ENCODE measurements around the gene TTLL10.
A peak's percentile ranks its signal among the peaks of the same experiment; 100 is the strongest.

The TTLL10 gene

DNA sequence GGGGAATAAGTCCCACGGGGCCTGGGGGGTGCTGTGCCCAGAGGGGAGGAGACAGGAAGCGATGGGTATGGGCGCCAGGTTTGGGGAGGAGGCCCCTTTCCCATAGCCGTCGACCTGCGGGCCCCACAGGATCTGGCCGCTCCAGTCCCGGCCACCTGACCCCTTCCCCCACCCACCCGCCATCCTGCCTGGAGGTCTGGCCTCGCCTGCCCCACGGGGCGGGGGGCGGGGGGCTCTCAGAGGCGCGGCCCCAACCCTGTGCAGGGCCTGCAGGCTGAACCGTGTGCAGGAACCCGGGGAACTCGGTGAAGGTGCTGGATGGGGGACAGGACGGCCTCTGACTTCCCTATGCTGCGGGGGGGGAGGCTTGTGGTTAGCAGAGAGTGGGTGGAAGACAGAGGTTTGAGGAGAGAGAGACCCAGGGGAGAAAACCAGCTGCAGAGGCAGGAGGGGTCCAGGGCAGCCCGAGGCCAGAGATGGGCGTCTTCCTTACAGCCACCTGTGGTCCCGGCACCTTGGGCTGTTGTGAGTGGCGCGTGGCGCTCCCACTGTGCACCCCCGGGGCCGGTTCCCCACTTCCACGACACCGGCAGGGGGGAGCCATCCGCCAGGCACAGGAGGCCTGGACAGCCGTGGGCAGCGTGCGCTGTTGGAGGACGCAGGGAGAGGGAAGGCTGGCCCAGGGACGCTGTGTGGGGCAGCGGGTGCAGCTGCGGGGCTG is 35.2 kb downstream of the TTLL10 start:
- DNase-seq = peak; percentile 54

DNA sequence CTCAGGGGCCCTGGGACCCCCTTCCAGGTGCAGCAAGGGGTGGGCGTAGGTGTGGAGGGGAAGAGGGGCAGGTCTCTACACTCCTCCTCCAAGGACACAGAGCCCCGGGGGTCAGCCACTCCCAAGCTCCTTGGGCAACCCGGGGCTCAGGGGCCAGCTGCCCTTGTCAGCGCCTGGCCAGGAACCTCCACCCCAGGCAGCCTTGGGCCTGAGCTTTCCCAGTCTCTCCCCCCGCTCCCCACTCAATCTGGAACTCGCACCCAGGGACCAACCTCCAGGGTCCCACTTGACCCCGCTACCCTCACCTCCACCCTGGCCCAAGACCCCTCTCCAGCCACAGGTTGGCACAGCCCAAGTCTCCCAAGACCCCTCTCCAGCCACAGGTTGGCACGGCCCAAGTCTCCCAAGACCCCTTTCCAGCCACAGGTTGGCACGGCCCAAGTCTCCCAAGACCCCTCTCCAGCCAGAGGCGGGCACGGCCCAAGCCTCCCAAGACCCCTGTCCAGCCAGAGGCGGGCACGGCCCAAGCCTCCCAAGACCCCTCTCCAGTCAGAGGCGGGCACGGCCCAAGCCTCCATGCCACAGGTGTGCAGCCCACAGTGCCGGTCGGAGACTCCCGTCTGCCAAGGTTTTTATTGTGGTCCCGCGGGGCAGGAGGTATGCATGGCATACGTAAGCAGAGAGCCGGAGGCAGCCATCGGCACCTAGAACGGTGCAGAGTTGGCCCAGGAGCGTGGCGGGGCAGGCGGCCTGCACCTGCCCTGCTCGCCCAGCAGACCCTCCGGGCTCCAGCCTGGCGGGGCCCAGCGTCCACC is 37.3 kb downstream of the TTLL10 start:
- DNase-seq = no peak

DNA sequence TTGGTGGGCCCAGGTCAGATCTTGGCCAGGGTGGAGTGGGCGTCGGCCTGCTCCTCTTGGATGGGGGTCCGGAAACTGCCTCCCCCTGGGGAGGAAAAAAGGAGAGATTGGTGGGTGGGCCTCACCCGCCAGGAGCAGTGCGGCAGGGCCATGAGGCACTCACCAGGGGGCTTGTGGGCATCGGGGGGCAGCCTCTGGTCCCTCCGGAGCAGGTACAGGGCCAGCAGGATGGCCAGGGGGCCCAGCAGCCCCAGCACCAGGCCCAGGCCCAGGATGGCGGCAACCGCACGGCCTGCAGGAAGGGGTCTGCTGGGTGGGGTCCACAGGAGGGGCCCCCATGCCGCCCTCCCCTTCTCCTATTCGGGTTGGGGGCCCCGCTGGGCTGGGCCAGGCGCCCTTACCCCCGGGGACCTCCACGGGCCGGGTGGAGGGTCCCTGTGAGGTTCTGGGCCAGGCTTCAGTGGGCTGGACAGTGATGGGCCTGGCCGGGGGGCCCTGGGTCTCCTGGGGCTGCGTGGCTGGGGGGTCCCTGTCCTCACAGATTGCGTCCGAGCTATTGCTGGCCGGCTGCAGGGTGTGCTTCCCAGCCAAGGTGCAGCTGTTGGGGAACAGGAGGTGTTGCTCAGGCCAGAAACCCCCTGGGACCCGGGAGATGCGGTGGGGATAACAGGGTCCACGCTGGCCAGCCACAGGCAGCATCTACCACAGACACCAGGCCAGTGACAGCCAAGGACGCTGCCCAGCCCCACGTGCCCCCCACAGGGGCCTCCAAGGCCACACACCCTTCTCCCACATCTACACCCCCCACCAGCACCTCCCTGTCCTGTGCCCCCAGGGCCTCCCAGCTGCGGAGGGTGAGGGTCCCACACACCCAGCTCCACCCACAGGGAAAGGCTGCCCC is 38.1 kb downstream of the TTLL10 start:
- no peak for DNase-seq

DNA sequence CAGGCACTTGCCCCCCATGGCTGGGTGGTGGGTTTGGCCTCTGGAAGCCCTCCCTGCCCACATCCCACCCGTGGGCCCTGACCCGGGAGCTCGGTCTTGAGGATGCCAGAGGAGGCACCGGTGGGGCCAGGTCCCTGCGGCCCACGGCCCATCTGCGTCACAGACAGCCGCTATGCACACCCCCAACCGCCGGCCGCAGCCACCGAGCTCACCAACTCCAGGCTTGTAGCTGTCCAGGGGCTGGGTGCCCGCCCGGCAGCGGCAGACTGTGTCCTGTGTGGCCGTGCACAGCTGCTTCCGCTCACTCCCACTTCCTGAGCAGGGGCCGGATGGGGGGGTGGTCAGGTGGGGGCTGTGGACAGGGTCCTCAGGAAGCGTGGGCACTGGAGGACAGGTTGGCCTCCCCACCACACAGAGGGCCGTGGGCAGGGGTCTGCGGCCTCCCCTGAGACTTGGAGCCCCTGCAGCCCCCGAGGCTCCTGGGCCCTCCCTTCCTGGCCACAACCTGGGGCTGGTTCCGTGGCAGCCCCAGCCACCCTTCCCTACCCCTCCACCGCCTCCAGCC is 39.2 kb downstream of the TTLL10 start:
- DNase-seq = peak; percentile 44

DNA sequence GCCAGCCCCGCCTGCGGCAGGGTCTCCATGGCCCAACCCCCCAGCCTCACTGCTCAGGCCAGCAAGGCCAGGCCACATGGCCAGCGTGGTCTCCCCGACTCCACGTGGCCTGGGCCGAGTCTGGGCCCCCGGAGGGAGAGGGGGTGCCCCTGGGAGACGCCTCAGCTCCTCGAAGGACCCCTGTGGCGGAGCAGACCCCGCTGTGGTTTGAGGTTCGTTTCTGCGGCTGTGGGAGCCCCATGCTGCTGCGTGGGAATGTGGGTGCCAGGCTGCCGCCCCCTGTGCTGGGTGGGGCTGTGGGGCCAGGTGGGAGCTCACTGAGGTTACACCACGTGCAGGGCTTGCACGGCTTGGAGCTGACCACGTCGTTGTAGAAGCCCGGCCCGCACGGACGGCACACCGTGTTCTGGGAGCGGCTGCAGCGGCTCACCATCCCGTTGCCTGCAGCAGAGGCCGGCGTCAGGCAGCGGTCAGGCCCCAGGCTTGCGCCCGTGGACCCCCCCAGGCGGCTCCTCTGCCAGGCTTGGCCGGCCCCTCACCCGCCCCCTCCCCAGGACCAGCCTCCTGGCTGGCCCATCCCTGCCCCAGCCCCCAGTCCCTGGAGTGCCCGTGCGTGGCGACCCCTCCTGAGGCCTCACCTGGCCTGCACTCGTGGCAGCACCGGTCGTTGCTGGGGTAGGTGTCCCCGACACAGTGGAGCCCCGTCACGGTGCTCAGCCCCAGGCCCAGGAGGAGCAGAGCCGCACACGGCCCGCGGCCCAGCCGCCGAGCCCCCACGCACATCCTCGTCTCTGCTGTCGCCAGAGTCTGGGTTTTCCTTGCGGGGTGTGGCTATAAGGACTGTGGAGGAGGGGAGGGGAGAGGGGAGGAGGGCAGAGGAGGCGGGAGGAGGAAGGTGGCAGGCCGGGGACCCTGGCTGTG is 39.9 kb downstream of the TTLL10 start, which contains the start of gene TNFRSF4:
TSS of gene TNFRSF4 (minus strand) at position 809 of the 921 bp plus-strand sequence. CDS start at position 783, 26 bp downstream.
- peak; percentile 48 for DNase-seq

DNA sequence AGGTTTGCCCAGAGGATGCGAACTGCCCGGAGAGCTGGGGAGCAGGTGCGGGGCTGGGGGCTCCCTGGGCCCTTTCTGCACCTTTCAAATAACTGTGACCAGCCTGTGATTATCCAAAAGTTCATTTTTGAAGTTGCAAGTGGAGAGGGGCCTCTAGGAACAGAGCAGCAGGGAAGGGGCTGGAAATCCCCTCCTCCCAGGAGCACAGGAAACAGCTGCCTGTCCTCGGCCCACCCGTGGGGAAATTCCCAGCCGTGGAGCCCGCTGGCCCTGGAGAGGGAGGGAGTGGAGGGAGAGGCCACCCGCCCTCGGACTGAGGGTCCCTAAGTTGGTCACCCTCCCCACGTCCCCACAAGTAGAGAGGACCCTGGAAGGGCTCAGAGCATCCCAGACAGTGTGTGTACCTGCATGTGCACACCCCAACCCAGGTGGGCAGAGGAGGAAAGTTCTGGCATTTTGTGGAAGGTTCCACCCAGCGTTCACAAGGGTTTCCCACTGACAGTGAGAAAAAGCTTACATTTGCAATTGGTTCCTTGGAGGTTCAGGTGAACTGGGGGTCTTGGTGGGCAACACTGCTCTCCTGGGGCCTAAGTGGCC is 41.5 kb downstream of the TTLL10 start:
- DNase-seq = peak; percentile 41

DNA sequence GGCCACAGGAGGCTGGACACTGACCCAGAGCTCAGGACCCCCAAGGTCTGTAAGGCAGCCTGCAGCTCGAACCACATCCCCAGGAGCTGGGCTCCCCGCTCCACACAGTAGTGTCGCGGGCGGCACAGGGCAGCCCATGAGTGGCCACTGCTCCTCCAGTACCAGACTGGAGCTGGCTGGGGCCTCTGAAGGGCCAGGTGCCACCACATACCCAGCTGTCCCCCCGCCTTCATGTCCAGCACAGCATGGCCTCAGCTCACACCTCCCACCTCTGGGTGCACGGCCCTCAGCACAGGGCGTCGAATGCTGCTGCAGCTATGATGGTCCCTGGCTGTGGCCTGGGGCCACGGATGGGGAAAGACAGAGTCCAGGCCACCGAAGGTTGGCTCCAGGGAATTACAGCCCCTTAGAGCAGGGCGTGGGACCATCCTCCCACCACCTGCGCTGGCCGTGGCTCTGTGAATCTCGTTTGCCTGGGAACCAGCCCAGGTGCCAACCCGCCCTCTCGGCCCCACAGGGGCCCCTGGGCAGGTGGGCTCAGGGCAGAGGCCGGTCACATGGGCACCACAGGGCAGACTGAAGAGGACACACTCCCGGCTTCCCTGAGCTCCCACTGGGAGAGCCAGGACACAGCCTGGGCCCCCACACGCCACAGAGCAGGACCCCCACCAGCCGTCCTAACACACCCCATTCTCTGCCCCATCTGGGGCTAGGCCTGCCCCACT is 42.4 kb downstream of the TTLL10 start:
- no peak for DNase-seq

DNA sequence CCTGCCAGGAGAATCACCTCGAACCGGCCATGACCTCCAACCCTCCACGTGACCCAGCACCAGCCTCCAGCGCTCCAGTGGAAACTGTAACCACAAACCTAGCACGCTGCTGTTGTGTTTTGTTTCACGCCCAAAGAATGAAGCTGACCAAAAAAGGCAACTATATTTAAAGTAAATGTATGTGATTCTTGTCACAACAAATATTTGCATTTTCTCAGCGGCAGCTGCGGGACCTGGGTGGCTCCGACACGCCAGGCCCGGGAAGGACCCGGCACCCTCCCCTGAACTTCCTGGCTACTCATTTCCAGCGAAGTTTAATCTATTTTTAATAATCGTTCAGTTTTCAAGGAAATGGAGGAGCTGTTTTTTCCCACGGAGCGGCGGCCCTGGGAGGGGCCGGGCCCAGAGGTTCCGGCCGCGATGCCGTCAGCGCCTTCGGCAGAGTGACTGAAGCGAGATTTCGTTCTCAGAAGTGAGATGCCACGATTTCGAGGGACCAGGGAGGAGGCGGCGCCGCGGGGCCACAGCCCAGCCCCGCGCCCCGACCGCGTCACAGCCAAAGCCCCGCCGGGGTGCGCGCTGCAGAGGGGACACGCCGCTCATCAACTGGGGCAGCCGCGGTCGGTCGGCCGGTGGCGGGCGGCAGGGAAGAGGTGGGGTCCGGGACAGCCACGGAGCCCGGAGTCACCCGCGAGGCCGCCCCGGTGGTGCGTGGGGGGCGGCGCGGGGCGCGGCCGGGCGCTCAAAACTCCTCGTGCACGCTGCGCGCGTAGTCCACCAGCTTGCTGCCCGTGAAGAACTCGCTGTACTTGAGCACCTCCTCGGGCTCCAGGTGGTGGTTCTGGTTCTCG is 43.3 kb downstream of the TTLL10 start:
- DNase-seq = peak; percentile 77

DNA sequence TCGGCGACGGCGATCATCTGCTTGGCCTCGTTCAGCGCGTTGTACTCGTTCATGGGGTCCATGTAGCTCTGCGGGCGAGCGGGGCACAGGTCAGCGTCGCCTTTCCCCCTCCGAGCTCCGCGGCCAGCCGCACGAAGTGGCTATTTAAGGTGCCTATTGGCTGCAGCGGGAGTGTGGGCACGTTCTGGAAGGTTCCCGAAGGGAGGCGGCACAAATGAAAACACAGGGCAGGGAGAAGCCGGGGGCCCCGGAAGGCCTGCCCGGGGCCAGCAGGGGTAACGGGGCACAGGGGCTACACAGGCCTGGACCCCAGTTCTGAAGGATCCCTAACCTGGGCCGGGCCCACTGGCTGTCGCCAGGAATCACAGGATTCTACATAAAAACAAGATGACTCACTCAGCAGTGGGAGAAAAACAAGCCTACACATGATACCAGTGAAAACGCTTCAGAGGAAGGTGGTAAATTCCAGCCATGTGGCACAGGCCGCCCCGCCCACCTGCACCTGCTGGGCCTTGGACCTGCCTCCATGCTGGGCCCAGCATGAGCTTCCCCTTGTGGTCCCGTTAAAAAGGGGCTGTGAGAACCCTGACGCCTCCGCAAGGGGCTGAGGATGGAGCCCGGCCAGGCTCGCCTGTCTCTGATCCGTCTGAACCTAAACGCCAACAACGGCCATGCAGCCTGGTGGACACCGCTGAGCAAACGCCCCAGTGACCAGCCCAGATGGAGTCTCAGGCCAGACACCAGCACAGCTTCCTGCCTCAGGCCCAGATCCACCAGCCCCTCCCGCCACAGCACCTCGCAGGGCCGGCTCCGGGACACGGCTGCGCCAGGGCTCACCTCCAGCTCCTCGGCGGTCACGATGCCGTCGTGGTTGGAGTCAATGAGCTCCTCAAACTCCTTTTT is 44.2 kb downstream of the TTLL10 start:
- DNase-seq = peak; percentile 64

DNA sequence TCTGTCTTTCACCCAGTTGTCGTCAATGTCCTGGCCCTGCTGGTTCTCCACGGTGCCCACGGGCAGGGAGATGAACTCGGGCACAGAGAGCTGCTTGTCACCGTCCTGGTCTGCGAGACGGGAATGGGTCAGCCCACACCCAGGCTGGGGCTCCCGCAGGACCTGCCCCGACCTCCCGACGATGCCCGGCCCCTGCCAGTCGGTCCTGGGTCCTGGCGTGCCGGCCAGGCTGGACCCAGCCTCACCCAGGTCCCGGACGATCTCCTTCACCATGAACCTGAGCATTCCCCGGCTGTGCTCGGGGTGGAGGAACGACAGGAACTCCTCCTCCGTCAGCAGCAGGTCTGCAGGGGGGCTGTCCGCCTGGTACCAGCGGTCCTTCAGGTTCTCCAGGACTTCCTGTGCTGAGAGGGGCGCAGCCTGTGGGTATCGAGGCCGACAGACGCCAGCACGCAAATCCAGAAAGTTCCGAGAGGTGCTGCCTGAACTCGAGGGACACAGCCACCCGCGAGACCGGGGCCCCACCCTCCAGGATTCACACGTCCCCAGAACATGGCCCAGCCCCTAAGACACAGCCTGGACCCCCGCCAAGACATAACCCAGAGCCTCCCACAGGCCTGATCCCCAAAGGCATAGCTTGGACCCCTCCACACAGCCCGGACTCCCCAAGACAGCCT is 45.0 kb downstream of the TTLL10 start:
- DNase-seq = no peak

DNA sequence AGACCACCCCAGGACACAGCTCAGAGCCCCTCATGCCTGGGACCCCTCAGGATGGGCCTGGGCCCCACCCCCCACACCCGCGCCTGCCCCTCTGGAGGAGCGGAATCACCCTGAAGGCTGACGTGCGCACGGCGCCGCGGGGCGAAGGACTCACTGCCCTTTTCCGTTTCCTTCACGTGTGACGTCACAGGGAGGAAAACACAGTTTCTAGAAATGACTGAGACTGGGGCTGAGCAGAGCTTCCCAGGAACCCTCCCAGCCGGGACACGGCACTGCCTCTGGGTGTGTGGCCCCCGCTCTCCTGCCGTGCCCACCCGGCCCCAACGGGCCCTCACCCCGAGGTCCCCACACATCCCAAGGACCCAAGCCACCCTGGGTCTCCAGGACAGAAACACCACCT is 45.7 kb downstream of the TTLL10 start:
- peak; percentile 58 for DNase-seq

DNA sequence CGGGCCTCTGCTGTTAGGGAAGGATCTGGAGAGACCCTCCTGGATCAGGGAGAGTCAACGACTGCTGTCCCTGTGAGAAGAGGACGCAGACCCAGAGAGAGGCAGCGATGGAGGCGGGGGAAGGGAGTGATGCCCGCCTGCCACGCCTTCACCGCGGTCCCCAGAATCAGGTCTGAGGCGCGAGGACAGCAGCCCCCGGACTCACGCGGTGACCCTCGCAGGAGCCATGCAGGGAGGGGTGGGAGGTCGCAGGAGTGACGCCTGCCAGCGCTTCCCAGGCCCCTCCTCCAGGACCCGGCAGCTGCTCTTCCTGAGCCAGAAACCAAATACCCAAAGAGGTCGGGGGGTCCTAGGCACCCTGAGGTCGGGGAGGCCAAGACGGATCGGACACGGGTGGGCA is 46.5 kb downstream of the TTLL10 start:
- no peak for DNase-seq

DNA sequence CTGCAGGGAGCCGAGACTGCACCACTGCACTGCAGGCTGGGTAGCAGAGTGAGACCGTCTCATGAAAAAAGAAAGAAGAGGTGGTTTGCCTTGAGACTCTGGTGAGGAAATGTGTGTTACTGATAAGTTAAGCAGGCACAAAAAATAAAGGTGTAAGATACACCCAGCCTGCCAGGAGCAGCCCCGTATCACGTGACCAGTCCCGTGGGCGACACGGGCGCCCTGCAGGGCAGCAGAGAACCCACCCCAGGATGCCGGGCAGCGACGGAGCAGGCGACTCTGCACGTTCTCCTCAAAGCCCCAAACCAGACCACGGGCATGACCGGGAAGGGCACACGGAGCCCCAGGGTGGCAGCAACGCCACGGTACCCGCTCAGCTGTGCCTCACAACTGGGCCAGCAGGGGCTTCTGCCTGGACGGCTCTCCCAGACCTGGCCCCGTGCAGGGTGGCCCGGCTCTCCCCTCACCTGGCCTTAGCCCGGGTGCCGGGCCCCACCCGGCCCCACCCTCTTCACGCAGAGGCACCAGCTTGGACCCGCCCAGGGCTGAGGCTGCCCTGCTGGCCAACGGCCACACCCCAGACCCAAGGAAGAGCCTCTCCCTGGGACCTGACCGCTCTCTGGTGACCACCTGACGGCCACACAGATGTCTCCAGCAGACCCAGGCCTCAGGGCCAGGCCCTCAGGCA is 48.4 kb downstream of the TTLL10 start:
- DNase-seq = no peak

DNA sequence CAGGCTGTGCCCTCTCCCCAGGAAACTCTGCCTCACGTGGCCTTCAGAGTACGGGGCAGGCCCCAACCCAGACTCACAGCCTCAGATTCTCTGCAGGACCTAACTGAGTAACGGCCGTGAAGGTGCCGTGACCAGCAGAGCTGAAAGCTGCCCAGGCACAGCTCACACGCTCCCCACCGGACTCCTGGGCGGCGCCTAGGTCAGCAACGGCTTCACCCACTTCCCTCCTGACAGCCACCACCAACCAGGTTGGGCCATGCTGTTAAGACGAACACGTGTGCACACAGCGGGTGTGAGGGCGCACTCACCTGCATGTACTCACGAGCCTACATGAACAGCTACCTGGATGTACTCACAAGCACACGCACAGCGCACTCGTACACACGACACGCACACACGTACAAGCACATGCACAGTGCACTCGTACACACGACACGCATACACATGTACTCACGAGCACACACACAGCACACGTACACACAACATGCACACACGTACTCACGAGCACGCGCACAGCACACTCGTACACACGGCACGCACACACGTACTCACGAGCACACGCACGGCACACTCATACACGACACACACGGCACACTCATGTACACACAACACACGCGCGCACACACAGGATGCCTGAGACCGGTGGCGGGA is 49.0 kb downstream of the TTLL10 start:
- no peak for DNase-seq

DNA sequence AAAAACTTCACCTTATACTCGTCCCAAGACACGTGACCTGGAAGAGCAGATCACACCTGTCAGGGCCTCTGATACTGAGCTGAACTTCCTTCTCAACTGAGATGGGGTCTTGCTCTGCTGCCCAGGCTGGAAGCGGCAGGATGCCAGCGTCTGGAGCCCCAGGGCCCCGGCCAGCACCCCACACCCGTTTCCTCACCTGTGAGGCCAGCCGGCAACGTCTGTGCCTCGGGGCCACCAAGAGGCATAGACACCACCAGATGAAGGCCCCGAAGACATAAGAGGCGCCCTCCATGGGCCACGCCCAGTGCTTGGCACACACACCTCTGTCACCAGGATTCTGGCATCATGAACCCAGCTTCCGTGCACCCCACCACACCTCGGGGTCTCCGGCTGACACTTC is 49.6 kb downstream of the TTLL10 start:
- DNase-seq = no peak

DNA sequence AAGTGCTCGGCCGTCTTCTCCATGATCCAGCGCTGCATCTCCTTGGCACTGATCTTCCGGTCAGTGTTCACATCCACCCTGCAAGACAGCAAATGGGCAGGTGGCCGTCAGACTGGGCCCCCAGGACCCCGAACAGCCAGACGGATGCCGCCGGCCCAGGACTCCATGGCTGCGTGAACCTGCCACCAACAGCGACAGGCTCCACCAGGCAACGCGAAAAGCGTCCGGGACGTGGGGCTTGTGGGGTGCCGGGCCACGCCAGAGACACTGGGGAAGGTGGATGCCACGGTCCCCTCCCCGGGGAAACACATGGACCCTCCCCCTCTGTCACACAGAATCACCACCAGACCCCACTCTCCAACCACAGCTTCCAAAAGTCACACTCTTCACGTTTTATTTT is 50.2 kb downstream of the TTLL10 start:
- DNase-seq = no peak
